Measurements from ENCODE around the gene KIF25. TPM values are rescaled to one million over a fixed set of nuclear protein-coding genes. Genes with fewer than 3 reads are reported as not detected.

KIF25 gene
- total and polyA plus RNA-seq, 11 donors: 0.11 to 0.29 (median 0.16) TPM; not detected in 5

DNA sequence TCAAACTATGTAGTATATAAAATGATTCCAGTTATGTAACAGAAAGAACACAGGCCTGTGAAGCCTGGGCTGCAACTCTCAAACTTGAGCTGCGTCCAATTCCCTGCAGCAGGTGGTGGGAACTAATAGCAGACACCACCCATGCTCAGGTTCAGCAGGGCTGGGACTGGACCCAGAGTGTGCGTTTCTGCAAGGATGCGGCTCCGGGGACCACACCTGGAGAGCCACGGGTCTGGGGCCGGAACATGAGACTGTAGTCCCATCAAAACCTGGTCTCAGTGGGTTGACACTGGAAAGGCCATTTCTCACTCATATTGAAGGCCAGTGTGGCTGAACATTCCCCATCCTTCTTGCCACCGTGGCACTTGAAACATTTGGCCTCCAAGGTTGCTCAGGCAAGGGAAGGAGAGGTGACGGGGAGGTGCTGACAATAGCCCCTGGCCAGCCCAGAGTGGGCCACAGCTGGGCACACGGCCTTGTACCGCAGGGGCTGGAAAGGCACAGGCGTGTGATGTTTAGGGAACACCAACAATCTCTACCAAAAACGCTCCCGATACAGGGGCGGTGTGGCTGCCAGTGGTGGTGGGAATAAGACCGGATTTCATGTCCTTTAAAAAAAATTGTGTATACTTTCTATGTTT is 43.5 kb downstream of the KIF25 start:
- intact Hi-C loops (cut with DNase I): loop anchor here in 1 of 10 donors (10.0 kb wide), 1 partner anchor 106 kb away; no protein-coding TSS in a partner anchor
- WGBS, 4 donors: 87 to 94% (median 93%) methylated on average over 15 of the region's 15 CpGs
- Histone ChIP-seq H3K27me3 (peaks cover 0 to 3% (median 0%) of the 10 kb centered on the region in 9 donors), H3K27ac (no peak overlapping the region), H3K4me3 (no peak overlapping the region), H3K9me3 (peaks cover 0 to 29% (median 20%) of the 10 kb centered on the region in 12 donors), H3K36me3 (no peaks in the 10 kb centered on the region), H3K4me1 (peaks cover 5 to 33% (median 22%) of the 10 kb centered on the region in 12 donors)
- ATAC-seq (no peak), DNase-seq (peak in 1 of 5 donors; percentile 49)
- TF ChIP-seq POLR2A (IDR thresholded peaks at IDR 0.05): no peak
- TF ChIP-seq CTCF (IDR thresholded peaks at IDR 0.05): no peak

DNA sequence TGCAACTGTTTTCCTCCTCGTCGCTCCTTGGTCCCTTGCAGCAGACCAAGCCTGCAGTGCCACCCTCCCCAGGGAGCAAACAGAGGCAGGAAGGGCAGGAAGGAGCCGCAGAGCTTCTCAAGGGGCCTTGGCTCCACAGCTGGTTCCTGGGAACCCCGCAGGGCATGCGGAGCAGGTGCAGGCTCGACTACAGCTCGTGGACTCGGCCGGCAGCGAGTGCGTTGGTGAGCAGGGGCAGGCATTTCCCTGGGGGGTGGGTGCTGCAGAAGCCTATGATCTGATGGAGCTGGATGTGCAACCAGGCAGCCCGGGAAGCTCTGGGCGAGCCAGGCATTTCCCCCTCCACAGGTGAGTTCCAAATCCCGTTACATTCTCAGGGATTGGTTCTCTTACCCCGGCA is 44.5 kb downstream of the KIF25 start:
- no peak overlapping the region for H3K27ac ChIP-seq
- H3K27me3 ChIP-seq: no peaks in the 10 kb centered on the region
- TF ChIP-seq POLR2A (IDR thresholded peaks at IDR 0.05) (no peak), CTCF (IDR thresholded peaks at IDR 0.05) (no peak)
- peaks cover 7 to 31% (median 19%) of the 10 kb centered on the region in 12 donors for H3K4me1 ChIP-seq
- no peak for DNase-seq
- no peak for ATAC-seq
- intact Hi-C loops (cut with DNase I): loop anchor here in 1 of 10 donors (10.0 kb wide), 1 partner anchor 107 kb away; no protein-coding TSS in a partner anchor
- no peak overlapping the region for H3K4me3 ChIP-seq
- H3K9me3 ChIP-seq: peaks cover 0 to 29% (median 20%) of the 10 kb centered on the region in 12 donors
- WGBS, 4 donors: 82 to 90% (median 85%) methylated on average over 6 to 15 of the region's 15 CpGs
- H3K36me3 ChIP-seq: no peaks in the 10 kb centered on the region

- ATAC-seq (no peak), DNase-seq (no peak)
- Histone ChIP-seq H3K27ac (no peak overlapping the region), H3K4me3 (no peak overlapping the region), H3K36me3 (no peaks in the 10 kb centered on the region), H3K27me3 (no peaks in the 10 kb centered on the region), H3K4me1 (peaks cover 7 to 24% (median 17%) of the 10 kb centered on the region in 12 donors), H3K9me3 (peaks cover 0 to 29% (median 20%) of the 10 kb centered on the region in 12 donors)
- TF ChIP-seq CTCF (IDR thresholded peaks at IDR 0.05) (no peak), POLR2A (IDR thresholded peaks at IDR 0.05) (no peak)
- 94 to 97% (median 95%) methylated on average over 29 of the region's 29 CpGs for WGBS, 4 donors
- intact Hi-C loops (cut with DNase I): loop anchor here in 1 of 10 donors (10.0 kb wide), 1 partner anchor 108 kb away; no protein-coding TSS in a partner anchor
Measured at GRCh38 chr6:168042426-168043192, 45.1 kb downstream of the KIF25 start.

Data from heart left ventricle (tissue), 16 donors.